Kasumi-1 (cell line): ENCODE data around the gene C1orf50.

ENCODE experiments used
- DNase-seq, 2 experiments: peaks; one replicate each; lab custom pipeline; 2025; lab: John Stamatoyannopoulos, UW

The C1orf50 gene

GRCh38 chr1:42759114-42759513, 7.9 kb upstream of the C1orf50 start:
- peak; percentile 47 to 55 for DNase-seq

GRCh38 chr1:42761567-42761966, 5.5 kb upstream of the C1orf50 start:
- DNase-seq = no peak

- no peak for DNase-seq
Observed at GRCh38 chr1:42762269-42762668, 4.8 kb upstream of the C1orf50 start.

GRCh38 chr1:42765269-42765668, 1.8 kb upstream of the C1orf50 start:
- DNase-seq = no peak

- peak; percentile 47 to 67 for DNase-seq
Observed at GRCh38 chr1:42765832-42766740, 963 bp upstream of the C1orf50 start.

- DNase-seq = peak; percentile 24 to 28
Observed at GRCh38 chr1:42767510-42768000, 506 bp downstream of the C1orf50 start.

- DNase-seq = no peak
Observed at GRCh38 chr1:42768172-42768571, 1.1 kb downstream of the C1orf50 start.

GRCh38 chr1:42769811-42770210, 2.8 kb downstream of the C1orf50 start:
- no peak for DNase-seq

- no peak for DNase-seq
Observed at GRCh38 chr1:42773420-42773819, 6.4 kb downstream of the C1orf50 start.

- no peak for DNase-seq
Observed at GRCh38 chr1:42774928-42775526, 8.0 kb downstream of the C1orf50 start.

GRCh38 chr1:42776502-42776901, 9.5 kb downstream of the C1orf50 start:
- no peak for DNase-seq

GRCh38 chr1:42777852-42778251, 10.8 kb downstream of the C1orf50 start:
- DNase-seq = peak; percentile 47 to 72

- no peak for DNase-seq
Observed at GRCh38 chr1:42779725-42780124, 12.7 kb downstream of the C1orf50 start.

- no peak for DNase-seq
Observed at GRCh38 chr1:42780176-42780575, 13.1 kb downstream of the C1orf50 start.

GRCh38 chr1:42783092-42783491, 16.0 kb downstream of the C1orf50 start:
- DNase-seq = no peak

GRCh38 chr1:42784547-42784945, 17.5 kb downstream of the C1orf50 start:
- DNase-seq = no peak

- no peak for DNase-seq
Observed at GRCh38 chr1:42784946-42785693, 18.1 kb downstream of the C1orf50 start, which contains the start of gene TMEM269. TSS of gene TMEM269 (plus strand) at chr1:42784991. CDS start at chr1:42789894, 4,903 bp downstream.

GRCh38 chr1:42786097-42786496, 19.0 kb downstream of the C1orf50 start:
- no peak for DNase-seq

- DNase-seq = no peak
Observed at GRCh38 chr1:42788021-42788420, 21.0 kb downstream of the C1orf50 start.

- no peak for DNase-seq
Observed at GRCh38 chr1:42793824-42794223, 26.8 kb downstream of the C1orf50 start.

GRCh38 chr1:42797414-42797813, 30.4 kb downstream of the C1orf50 start:
- DNase-seq = no peak

- no peak for DNase-seq
Observed at GRCh38 chr1:42797979-42798378, 30.9 kb downstream of the C1orf50 start.
